RCC 7860 (cell line): ENCODE results near the gene C2orf92.

ENCODE experiments used
- DNase-seq: peaks from one replicate; pipeline ENCODE4 v3.0.0-alpha.2; 2015; ENCODE audit warnings: low spot score
- FAIRE-seq: peaks from 2 replicates; lab custom pipeline; 2012; peaks lifted over from hg19 to GRCh38; lab: Jason Lieb, UNC

Gene C2orf92

DNA sequence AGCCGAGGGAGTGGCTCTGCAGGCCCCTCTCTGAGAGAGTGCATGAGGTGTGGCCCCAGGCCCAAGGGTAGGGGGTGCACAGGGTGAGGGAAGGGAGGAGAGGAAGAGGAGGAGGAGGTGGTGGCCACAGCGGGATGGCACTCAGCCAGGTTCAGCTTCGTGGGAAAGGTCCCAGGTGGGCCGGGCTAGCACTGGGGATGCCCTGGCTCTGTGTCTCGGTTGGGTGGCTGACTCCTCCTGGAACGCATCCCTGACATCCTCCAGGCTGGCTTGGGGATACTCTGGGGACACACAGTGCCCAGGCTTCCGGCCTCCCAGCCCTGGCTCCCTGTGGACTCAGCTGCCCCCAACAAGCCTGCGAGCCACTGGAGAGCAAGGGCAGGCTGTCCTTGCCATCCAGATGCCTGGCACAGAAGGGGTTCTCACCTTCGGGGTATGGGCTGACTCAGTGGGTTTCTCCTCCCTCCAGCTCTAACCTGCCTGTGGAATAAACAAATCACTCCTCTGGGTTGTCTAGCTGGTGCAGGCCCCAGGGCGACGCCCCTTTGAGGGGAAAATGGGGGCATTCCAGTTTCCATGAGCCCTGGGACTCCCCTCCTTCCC, 43.3 kb downstream of the C2orf92 start:
- DNase-seq: no peak
- FAIRE-seq: no peak

DNA sequence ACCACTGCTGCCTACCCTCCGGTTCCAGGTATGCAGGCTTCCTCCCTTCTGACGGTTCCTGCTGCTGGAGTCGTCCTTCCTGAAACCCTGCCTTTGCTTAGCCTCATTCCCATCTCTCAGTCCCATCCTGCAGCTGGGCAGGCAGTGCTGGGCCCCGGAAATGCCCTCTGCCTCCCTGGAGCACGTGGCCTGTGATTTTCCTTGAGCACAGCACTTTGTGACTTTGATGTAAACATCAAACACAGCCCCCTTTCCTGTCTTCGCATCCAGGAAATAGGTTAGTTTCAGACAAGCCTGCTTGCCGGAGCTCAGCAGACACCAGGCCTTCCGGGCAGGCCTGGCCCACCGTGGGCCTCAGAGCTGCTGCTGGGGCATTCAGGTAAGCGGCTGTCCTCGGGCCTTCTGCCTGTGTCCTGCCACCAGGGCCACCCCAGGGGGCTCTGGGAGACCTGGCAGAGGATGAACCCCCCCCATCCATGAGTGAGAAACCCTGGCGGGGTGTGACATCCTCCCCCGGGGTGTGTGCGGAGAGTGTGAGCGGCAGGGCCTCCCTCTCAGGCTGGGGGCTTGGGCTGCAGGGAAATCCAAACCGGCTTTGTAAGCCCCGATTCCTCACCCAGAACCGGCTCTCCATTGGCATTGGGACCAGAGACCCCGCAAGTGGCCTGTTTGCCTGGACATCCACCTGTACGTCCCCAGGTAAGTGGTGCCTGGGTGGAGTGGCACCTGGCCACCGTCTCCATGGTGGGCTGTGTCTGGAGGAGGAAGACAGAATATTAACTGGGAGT, 44.0 kb downstream of the C2orf92 start, which contains the start of gene ZAP70:
ZAP70 (plus strand) TSS at position 281 of the 788 bp plus-strand sequence. CDS start 10,461 bp downstream, outside the sequence.
- no peak for FAIRE-seq
- no peak for DNase-seq

DNA sequence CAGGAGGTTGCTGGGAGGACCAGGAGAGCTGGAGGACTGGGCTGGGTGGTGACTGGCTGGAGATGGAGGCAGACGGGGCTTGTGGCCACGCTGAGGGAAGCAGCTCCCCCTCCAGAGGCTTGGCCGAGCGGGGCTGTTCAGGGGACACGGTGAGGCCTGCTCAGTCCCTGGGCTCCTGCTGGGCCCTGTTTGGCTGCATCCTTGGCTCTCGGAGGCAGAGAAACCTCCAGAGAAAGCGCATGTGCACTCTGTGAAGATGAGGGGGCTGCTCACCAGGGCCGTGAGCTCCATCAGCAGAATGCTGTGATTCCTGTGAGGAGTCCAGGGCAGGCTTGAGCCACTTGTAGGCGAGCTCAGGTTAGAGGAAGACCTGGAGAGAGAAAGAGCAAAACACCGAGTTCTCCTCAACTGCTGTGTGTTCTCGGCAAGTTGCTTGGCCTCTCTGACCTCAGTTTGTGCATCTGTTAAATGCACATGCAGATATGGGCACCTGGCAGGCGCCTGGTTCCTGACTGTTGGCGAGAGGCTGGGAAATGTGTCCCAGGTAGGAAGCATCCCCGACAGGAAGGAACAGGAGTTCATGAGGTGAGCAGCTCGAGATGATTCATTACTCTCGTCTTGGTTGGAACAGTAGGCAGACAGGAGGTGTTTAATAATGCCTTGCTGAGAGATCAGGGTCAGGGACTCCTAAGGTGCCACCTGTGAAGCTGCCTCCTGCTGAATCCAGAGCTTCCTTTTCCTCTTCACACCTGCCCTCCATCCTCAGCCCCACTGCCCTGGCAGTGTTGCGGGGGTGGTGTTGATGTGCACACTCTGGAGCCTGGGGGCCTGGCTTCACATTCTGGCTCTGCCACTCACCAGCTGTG, 44.8 kb downstream of the C2orf92 start:
- DNase-seq (no peak), FAIRE-seq (no peak)

DNA sequence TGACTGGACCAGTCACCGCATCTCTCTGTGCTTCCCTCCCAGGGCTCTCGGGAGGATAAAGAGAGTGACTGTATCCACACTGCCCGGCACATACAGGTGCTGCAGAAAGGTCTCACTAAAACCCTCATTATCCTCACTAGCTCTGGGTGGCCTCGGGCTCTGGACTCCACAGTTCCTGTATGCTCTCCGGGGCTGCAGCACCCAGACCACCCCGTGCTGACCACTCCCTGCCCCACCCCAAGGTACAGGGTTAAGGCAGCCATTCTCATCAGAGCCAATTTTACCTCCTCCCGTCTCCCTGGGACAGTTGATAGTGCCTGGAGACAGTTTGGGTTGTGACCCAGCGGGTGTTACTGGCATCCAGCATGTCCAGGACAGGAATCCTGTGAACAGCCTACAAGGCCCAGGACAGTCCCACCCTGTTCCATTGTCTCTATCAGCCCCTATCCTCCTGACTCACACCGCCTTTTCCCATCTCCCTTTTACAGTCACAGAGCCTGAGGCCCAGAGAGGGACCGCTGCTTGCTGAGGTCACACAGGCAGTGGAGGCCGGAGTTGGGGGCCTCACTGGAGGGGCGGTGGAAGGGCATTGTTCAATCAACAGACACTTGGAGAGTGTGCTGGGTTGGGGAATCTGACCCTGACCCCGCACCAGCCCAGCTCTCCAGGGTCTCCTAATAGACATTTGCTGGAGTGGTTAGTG, 45.6 kb downstream of the C2orf92 start:
- FAIRE-seq (no peak), DNase-seq (no peak)

DNA sequence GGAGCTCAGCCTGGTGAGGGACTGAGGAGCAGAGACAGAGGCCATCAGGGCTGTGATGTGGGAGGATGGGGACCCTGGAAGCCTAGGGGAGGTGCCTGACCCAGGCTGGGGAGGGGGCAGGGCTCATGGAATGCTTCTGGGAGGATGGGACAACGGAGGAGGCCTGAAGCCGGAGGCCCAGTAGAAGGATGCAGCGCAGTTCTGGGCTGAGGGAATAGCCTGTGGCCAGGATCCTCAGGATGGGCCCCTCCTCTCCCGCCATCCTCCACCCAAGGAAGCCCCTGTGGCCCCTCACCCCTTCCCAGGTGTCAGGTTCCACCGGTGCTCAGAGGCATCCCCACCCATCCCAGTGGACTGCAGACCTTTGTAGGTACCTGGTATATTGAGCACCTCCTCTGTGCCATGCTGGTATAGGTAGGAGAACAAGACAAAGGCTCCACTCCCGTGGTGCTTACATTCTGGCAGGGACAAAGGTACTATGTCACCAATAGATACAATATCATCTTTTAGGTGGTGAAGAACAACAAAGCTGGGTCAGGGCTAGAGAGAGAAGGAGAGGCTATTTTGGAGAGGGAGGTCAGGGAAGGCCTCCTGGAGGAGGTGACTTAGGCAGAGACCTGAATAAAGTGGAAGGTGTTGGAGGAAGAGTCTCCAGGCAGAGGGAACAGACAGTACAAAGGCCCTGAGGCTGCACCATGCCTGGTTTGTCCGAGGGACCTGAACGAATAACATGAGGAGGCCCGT, 46.6 kb downstream of the C2orf92 start:
- no peak for FAIRE-seq

DNA sequence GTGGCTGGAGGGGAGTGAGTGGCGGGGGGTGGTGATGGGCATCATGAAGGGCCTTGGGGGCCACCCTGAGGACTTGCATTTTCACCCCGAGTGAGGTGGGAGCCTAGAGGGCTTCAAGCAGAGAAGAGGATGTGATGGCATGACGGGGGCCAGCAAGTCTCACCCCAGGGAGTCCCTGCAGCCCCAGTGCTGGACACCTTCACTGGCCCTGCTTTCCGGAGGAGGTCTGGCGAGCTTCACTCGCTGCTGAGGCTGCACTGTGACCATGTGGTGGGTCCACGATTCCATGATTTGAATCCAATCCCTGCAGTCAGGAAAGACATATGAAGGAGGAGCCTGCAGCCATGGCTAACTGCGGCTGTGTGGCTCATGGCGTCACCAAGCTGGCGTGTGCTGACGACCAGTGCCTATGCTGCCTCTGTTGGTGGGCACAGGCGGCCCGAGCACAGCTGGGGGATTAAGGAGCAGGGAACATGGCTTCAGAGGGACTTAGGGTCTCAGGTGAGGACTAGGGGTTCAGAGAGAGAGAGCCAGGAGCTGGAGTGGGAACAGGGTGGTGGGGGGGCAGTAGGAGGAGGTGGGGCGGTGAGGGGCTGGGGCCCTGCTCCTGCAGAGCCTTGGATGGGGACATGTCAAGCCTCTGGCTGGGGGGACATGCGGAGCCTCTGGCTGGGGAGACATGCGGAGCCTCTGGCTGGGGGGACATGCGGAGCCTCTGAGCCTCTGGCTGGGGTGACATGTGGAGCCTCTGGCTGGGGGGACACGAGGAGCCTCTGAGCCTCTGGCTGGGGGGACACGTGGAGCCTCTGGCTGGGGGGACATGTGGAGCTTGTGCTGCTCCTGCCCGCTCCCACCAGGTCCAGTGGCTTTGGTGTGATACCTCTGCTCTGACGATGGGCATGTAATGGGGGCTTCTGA, 47.4 kb downstream of the C2orf92 start:
- DNase-seq: no peak
- no peak for FAIRE-seq

More for the DNA sequence above, 46.6 kb downstream of the C2orf92 start:
- DNase-seq: no peak

DNA sequence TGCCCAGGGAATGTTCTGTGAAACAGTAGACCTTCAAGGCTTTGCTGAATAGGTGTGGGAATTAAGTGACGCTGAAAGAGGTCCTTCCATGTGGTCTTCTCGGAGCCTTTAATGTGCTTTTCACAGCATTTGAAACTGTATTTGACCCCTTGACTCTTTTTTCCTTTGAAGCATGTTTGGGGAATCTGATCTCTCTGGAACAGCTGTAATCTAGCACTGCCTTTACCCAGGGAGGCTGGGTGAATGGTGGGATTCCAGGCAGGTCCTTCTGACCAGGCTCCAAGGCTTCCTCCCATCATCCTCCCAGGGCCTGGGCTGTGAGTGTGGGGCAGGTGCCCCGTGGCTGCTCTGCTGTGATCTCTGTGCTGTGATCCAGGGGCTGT, 48.1 kb downstream of the C2orf92 start:
- DNase-seq (no peak), FAIRE-seq (no peak)

DNA sequence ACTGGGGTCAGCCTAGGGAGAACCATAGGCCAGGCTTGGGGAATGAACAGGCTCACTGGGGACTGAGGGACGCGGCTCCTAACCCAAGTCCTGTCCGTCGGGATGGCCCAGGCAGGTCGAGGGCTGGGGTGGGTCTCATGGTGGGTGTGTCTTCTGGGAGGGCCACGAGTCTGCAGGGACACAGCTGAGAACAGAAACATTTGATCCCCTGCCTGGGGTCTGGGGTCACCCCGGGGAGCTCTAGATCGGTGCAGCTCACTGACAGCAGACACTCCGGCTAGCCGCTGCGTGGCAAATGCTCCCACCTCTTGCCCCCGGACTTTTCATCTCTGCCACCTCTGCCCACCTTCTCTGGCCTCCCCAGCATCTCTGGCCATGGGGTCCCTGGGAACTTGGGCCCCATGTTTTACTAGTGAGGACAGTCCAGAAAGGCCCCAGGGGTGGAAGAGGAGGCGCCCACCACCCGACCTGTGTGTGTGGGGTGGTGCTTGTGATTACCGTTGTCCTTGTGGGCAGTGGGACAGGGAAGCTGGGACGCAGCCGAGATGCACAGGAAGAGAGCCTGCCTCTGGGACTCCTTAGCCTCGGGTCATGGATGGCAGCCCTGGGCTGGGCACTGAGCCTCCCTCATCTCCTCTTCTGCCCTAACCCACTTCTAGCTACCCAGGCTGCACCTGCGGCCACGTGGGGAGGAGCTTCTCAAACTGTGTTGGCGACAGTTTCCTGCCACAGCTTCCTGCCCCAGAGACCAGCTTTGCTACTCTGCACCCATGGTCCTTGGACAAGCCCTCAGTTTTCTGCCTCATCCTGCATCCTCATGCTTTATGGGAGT, 48.8 kb downstream of the C2orf92 start:
- DNase-seq (no peak), FAIRE-seq (no peak)

DNA sequence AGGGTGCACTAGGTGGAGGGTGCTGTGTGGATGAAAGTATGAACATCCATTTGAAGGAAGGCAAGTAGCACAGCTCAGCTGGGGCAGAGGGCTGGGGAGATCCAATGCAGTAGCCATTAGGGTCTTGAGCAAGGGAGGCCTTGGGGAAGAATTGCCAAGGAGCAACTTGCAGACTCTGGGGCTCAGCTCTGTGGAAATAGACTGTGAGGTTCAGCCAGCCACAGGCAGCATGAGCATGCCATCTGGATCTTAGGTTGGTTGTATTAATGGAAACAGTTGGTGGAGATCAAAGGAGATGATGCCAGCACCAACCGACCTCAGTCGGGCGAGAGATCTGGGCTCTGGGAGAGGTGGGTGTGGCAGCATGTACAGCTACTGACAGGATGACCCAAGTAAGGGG, 49.4 kb downstream of the C2orf92 start:
- FAIRE-seq (no peak), DNase-seq (no peak)

DNA sequence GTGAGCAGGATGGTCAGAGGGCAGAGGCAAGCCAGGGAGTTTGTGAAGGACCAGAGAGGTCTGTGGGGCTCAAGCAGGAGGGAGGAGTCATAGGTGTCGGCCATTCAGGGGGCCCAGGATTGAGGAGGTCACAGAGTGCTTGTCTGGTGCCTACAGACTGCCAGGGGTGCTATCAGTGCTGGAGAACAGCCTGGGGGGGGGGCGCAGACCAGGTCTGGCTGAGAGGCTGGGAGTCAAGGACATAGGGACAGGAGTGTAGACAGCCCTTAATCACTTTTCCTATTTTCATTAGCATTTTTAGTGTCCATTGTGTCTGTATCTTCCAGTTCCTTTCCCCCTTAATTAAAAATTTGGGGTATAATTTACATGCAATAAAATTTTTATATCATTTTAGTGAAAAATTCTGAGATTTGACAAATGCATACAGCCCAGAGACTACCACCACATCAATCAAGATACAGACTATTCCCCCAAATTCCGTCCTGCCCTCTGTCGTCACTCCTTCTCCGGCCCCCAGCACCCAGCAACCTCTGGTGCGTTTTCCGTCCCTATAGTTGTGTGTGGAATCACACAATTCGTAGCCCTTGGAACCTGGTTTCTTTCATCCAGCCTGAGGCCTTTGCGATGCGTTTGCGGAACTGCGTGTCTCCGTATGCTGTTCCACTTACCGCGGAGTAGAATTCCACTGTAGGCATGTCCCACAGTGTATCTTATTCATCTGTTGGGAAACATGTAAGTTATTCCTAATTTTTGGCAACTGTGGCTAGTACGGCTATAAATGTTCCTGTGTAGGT, 50.0 kb downstream of the C2orf92 start:
- DNase-seq: no peak
- FAIRE-seq: no peak

DNA sequence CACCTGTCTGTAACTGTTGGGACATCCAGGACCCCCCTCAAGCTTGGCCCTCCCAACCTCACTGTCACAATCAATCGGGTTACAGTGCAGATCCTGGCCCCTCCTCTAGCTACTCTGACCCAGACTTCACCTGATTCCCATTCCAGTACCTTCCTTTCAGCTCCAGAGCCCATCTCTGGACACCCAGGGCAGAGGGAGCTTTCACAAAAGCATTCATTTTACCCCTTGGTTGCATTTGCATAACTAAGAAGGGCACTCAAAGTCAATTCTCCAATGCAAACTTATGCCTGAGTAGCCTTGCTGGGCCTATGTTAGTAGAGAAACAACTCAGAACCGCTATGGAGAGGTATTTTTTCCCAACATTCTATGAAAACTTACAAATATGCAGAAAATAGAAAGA, 51.2 kb downstream of the C2orf92 start:
- FAIRE-seq (no peak), DNase-seq (no peak)

DNA sequence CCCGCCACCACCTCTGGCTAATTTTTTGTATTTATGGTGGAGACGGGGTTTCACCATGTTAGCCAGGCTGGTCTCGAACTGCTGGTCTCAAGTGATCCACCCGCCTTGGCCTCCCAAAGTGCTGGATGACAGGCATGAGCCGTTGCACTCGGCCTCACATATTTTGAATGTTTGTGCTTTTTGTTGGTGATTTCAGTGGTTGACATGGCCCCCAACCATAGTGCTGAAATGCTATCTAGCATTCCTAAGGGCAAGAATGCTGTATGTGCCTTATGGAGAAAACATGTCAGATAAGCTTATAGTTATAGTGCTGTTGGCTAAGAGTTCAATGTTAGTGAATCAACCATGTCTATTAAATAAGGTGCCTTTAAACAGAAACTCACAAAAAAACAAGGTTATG, 52.7 kb downstream of the C2orf92 start:
- DNase-seq: no peak
- no peak for FAIRE-seq

DNA sequence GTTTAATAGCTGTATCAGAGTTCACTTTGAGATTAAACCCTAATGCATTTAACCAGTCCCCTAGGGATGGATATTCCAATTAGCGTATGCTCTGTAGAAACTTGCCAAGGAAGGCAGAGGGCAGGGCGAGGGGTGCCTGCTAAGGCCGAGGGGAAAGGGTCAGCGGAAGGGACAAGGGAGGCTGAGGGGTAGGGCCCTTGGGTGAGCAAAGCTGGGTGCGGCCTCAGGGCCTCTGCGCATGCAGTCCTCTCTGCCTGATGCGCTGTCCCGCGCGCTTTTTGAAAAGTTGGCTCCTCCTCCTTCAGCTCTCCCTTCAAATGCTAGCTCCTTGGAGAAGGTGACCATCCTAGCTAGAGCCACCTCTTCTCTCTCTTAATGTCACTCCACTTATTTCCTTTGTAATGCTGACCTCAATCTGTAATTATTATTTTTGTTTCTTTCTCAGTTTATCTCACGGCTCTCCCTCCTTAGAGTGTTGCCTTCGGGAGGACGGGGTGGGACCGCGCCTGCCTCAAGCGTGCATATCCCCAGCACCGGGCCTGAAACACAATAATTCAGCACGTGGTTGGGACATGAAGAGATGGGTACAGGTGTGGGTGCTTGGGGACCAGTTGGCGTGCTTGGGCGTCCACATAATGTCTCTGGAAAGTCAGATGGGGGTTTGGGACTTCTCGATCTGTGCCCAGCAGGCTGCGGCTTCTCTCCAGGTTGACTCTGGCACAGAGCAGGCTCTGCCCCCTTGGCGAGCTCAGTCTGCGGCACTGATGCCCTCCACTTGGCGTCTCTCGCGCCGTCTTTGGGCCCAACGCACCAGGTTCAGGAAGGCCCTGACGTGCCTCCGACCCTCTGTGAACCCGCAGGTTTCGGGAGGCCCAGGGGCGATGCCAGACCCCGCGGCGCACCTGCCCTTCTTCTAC, 53.9 kb downstream of the C2orf92 start:
- FAIRE-seq (no peak), DNase-seq (no peak)

DNA sequence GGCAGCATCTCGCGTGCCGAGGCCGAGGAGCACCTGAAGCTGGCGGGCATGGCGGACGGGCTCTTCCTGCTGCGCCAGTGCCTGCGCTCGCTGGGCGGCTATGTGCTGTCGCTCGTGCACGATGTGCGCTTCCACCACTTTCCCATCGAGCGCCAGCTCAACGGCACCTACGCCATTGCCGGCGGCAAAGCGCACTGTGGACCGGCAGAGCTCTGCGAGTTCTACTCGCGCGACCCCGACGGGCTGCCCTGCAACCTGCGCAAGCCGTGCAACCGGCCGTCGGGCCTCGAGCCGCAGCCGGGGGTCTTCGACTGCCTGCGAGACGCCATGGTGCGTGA, 54.5 kb downstream of the C2orf92 start:
- no peak for DNase-seq
- FAIRE-seq: no peak

DNA sequence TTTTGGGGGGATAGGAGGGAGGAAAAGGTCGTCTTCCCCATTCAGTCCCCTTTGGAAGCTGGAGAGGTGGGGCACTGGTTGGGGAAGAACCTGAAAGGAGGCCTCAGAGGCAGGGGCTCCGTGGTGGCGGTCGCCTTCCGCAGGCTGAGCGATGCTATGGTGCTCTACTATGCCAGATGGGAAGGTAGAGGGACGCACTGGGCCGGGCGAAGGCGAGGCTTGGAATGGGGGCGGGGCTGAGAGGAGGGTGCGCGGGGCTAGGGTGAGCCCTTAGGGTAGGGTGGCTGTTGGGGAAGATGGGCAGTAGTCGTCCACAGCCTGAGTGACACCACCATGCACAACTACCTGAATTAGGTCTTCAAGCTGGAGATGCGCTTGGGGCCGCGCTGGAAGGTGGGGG, 55.0 kb downstream of the C2orf92 start:
- DNase-seq (no peak), FAIRE-seq (no peak)

DNA sequence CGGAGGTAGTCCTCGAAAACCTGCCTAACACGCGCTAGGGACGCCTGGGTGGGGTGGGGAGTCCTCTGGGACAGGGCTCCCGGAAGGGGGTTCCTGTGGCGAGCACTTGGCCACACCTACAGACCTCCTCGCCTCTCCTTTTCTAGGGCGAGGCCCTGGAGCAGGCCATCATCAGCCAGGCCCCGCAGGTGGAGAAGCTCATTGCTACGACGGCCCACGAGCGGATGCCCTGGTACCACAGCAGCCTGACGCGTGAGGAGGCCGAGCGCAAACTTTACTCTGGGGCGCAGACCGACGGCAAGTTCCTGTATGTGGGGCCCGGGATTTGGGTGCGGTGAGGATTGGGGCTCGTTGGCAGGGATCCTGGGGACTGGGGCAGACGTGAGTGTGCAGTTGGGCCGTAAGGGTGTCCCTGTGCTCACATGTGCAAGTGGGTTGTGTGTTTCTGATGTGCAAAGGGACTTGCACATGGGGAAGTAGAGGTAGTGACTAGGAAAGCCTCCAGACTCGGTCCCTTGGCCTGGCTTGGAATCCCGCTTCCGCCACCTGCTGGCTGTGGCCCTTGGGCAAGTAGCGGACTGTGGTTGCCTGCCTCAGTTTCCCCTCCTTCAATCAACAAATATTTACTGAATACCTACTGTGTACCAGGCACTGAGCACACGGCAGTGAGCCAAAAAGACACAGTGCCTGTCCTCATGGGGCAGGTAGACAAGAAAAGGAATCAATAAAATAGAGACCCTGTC, 55.6 kb downstream of the C2orf92 start:
- DNase-seq: no peak
- FAIRE-seq: no peak
